H1 (cell line): Measurements from ENCODE around the gene DAZAP1.

Experiments used
- ATF2 ChIP-seq: IDR thresholded peaks from 2 replicates; pipeline ENCODE4 v1.6.1; 2012; ENCODE audit warnings: low read length, inconsistent platforms
- CEBPB ChIP-seq: IDR thresholded peaks from 2 replicates; pipeline ENCODE4 v1.6.1; 2012; ENCODE audit warnings: low read depth, low read length
- CTCF ChIP-seq, 3 experiments: IDR thresholded peaks; 1 replicate in 2 of 3; 2 replicates in 1 of 3; pipeline versions ENCODE4 v1.5.1 to v1.6.1; 2011; ENCODE audit warnings: low read length in 3 of 3, mild to moderate bottlenecking in 3 of 3, inconsistent platforms in 2 of 3, low read depth in 1 of 3, moderate library complexity in 1 of 3; ENCODE audit not compliant: insufficient read depth in 1 of 3; ENCODE audit errors: control extremely low read depth in 1 of 3
- EGR1 ChIP-seq: IDR thresholded peaks from 2 replicates; pipeline ENCODE4 v1.6.1; 2011; ENCODE audit warnings: low read depth, low read length, borderline replicate concordance
- GTF2F1 ChIP-seq: IDR thresholded peaks from 2 replicates; pipeline ENCODE4 v1.6.1; 2012; ENCODE audit warnings: low read depth, low read length, improper control_type of control experiment, borderline replicate concordance
- JUN ChIP-seq: IDR thresholded peaks from 2 replicates; pipeline ENCODE4 v1.6.1; 2011; ENCODE audit warnings: low read depth, mild to moderate bottlenecking, improper control_type of control experiment, low read length
- JUND ChIP-seq: IDR thresholded peaks from 2 replicates; pipeline ENCODE4 v1.6.1; 2011; ENCODE audit warnings: mild to moderate bottlenecking, improper control_type of control experiment, low read length
- MAFK ChIP-seq: IDR thresholded peaks from 2 replicates; pipeline ENCODE4 v1.6.1; 2012; ENCODE audit warnings: low read depth, mild to moderate bottlenecking, improper control_type of control experiment, low read length
- POLR2A ChIP-seq, 2 experiments: IDR thresholded peaks; 1 replicate in 1 of 2; 2 replicates in 1 of 2; pipeline ENCODE4 v1.6.1; 2011; ENCODE audit warnings: low read depth in 2 of 2, low read length in 2 of 2, mild to moderate bottlenecking in 2 of 2; ENCODE audit errors: control extremely low read depth in 1 of 2
- POLR2AphosphoS5 ChIP-seq: IDR thresholded peaks from 2 replicates; pipeline ENCODE4 v1.6.1; 2011; ENCODE audit warnings: low read depth, low read length
- SP1 ChIP-seq: IDR thresholded peaks from 2 replicates; pipeline ENCODE4 v1.6.1; 2011; ENCODE audit warnings: low read depth, low read length
- TBP ChIP-seq: IDR thresholded peaks from 2 replicates; pipeline ENCODE4 v1.6.1; 2011; ENCODE audit warnings: low read depth, low read length, improper control_type of control experiment

GRCh38 chr19:1474011-1474764 is 66.8 kb downstream of the DAZAP1 start:
- TF ChIP-seq CTCF (IDR thresholded peaks at IDR 0.05; ENCODE audit: control extremely low read depth in 1 of 3, insufficient read depth in 1 of 3, low read depth in 1 of 3, low read length in 3 of 3): no peak
- no peak for TF ChIP-seq GTF2F1
- no peak for TF ChIP-seq POLR2AphosphoS5
- TF ChIP-seq EGR1: no peak
- TF ChIP-seq CEBPB: no peak
- TF ChIP-seq SP1: no peak
- TF ChIP-seq MAFK: no peak
- no peak for TF ChIP-seq JUN
- TF ChIP-seq POLR2A (IDR thresholded peaks at IDR 0.05; ENCODE audit: control extremely low read depth in 1 of 2, low read depth in 2 of 2, low read length in 2 of 2): no peak
- no peak for TF ChIP-seq JUND
- no peak for TF ChIP-seq TBP
- TF ChIP-seq ATF2: no peak
